Measurements from ENCODE around the gene TYR. TPM values are rescaled to one million over a fixed set of nuclear protein-coding genes. Genes with fewer than 3 reads are reported as not detected.
"Not testable (repeated sequence)": the region's sequence is repeated elsewhere in the genome, so short reads cannot be mapped to it uniquely, and the experiment has no call there.

TYR gene
- total and polyA plus RNA-seq, 4 donors = not detected

DNA sequence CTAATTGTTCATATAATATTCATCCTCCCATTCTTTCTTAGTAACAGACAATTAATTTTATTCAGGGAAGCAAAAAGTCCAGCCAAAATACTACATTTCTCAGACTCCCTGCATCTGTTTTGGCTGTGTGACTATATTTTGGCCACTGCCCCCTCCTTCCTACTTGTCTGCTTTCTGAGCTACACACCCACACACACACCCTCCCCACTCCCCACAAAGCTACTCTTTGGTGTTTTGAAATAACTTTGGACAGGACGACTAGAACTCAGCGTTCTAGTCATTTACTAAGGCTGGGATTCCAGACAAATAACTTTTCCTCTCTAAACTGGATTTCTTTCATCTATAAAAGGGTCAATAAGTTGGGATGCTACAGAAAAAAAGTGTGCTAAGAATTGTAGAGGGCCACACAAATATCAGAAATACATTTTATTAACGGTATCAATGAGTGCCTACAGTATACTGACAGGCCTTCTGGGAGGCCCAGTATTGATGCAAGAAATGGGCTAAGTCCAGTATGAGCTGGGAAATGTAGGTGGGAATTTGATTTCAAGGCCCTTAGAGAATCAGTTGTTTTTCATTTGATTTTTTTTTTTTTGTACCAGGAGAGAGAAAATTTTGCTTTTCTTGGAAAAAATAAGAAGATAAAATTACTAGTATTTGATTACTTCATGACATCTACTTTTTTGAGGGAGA lies 165.4 kb downstream of the TYR start:
- not testable (repeated sequence) for H3K36me3 ChIP-seq (ENCODE audit: control insufficient read depth in 4 of 4, insufficient read depth in 3 of 4, low read depth in 1 of 4, low read length in 3 of 4); H3K9me3 ChIP-seq (ENCODE audit: control insufficient read depth in 4 of 4, low read length in 3 of 4); H3K4me3 ChIP-seq (ENCODE audit: low read depth in 1 of 3, low read length in 3 of 3); DNase-seq (ENCODE audit: low spot score); H3K4me1 ChIP-seq (ENCODE audit: control insufficient read depth in 4 of 4, insufficient read depth in 4 of 4, low read length in 3 of 4); H3K9ac ChIP-seq (ENCODE audit: low read depth in 1 of 2, low read length in 2 of 2); H3K27me3 ChIP-seq (ENCODE audit: control insufficient read depth in 4 of 4, insufficient read depth in 4 of 4, low read length in 3 of 4)
- TF ChIP-seq YY1 (IDR thresholded peaks at IDR 0.05) = peak; percentile 13
- TF ChIP-seq HNF4A (conservative IDR thresholded peaks at IDR 0.05) = peak; percentile 35 to 48
- TF ChIP-seq EGR1 (IDR thresholded peaks at IDR 0.05; ENCODE audit: low read depth in 2 of 2) = peak in 1 of 2 donors; percentile 25
- TF ChIP-seq SP1 (IDR thresholded peaks at IDR 0.05) = peak; percentile 18
- TF ChIP-seq JUND (IDR thresholded peaks at IDR 0.05) = peak; percentile 11 to 15
- 32% methylated on average over 3 of the region's 3 CpGs for WGBS
- H3K27ac ChIP-seq (ENCODE audit: low read depth in 1 of 2, low read length in 2 of 2) = peak overlapping the region; percentile 61 to 63

Other genes starting within 250 kb of the TYR start
- gene GRM5, start 111.9 kb upstream of the TYR start, total RNA-seq = not detected
- not detected for gene GRM5, start 111.9 kb upstream of the TYR start, polyA plus RNA-seq